Liver (tissue), 9 donors: ENCODE results near the gene PLCL1. TPM values are rescaled to one million over a fixed set of nuclear protein-coding genes. Genes with fewer than 3 reads are reported as not detected.

Experiments used
- DNase-seq: peaks from one replicate; pipeline ENCODE4 v3.0.0-alpha.2; 2017; ENCODE audit warnings: low spot score
- H3K27ac ChIP-seq, 2 donors: one replicate each; pipeline ENCODE4 v1.7.0; 2013; ENCODE audit warnings: inconsistent platforms in 2 of 2, low read length in 2 of 2, control low read depth in 1 of 2, low read depth in 1 of 2, mild to moderate bottlenecking in 1 of 2
- H3K27me3 ChIP-seq, 4 donors: one replicate each; pipeline versions ENCODE4 v1.6.1 to v1.7.0; 2013; ENCODE audit warnings: low read length in 3 of 4, inconsistent platforms in 1 of 4, mild to moderate bottlenecking in 1 of 4, moderate library complexity in 1 of 4; ENCODE audit not compliant: control insufficient read depth in 4 of 4, insufficient read depth in 4 of 4
- H3K36me3 ChIP-seq, 4 donors: one replicate each; pipeline versions ENCODE4 v1.6.1 to v1.7.0; 2013; ENCODE audit warnings: low read length in 3 of 4, mild to moderate bottlenecking in 3 of 4, low read depth in 1 of 4, moderate library complexity in 1 of 4; ENCODE audit not compliant: control insufficient read depth in 4 of 4, insufficient read depth in 3 of 4
- H3K4me1 ChIP-seq, 4 donors: one replicate each; pipeline versions ENCODE4 v1.6.1 to v1.7.0; 2013; ENCODE audit warnings: low read length in 3 of 4, mild to moderate bottlenecking in 3 of 4, moderate library complexity in 1 of 4; ENCODE audit not compliant: control insufficient read depth in 4 of 4, insufficient read depth in 4 of 4
- H3K4me3 ChIP-seq, 3 donors: one replicate each; pipeline versions ENCODE4 v1.6.1 to v1.7.0; 2013; ENCODE audit warnings: low read length in 3 of 3, control low read depth in 1 of 3, low read depth in 1 of 3, mild to moderate bottlenecking in 1 of 3
- H3K9ac ChIP-seq, 2 donors: one replicate each; pipeline ENCODE4 v1.7.0; 2013; ENCODE audit warnings: low read length in 2 of 2, mild to moderate bottlenecking in 2 of 2, moderate library complexity in 2 of 2, control low read depth in 1 of 2, low read depth in 1 of 2
- H3K9me3 ChIP-seq, 4 donors: one replicate each; pipeline versions ENCODE4 v1.6.1 to v1.7.0; 2013; ENCODE audit warnings: low read length in 3 of 4; ENCODE audit not compliant: control insufficient read depth in 4 of 4
- ATF3 ChIP-seq: IDR thresholded peaks from 2 replicates; pipeline ENCODE4 v1.6.1; 2016; ENCODE audit warnings: antibody characterized with exemption
- CTCF ChIP-seq: fragments of 150-350 bp; IDR thresholded peaks from 2 replicates; pipeline ENCODE4 v1.5.1; 2017; ENCODE audit warnings: improper control_type of control experiment, low read depth, low read length; ENCODE audit not compliant: missing input control
- EGR1 ChIP-seq, 2 donors: IDR thresholded peaks; 2 replicates each; pipeline ENCODE4 v1.6.1; 2016 to 2018; ENCODE audit warnings: antibody characterized with exemption in 2 of 2, low read depth in 2 of 2
- FOXA1 ChIP-seq: IDR thresholded peaks from 2 replicates; pipeline ENCODE4 v1.6.1; 2016; ENCODE audit warnings: antibody characterized with exemption
- FOXA2 ChIP-seq: IDR thresholded peaks from 2 replicates; pipeline ENCODE4 v1.6.1; 2016; ENCODE audit warnings: antibody characterized with exemption
- GABPA ChIP-seq, 2 donors: IDR thresholded peaks in 1 of 2; conservative IDR thresholded peaks in 1 of 2; 2 replicates each; pipeline ENCODE4 v1.6.1; 2016; ENCODE audit warnings: antibody characterized with exemption in 2 of 2, mild to moderate bottlenecking in 1 of 2, moderate library complexity in 1 of 2
- HNF4A ChIP-seq, 2 donors: conservative IDR thresholded peaks; 2 replicates each; pipeline ENCODE4 v1.6.1; 2016; ENCODE audit warnings: antibody characterized with exemption in 2 of 2, mild to moderate bottlenecking in 2 of 2
- HNF4G ChIP-seq: IDR thresholded peaks from 2 replicates; pipeline ENCODE4 v1.6.1; 2016; ENCODE audit warnings: antibody characterized with exemption
- JUND ChIP-seq, 2 donors: IDR thresholded peaks; 2 replicates each; pipeline ENCODE4 v1.6.1; 2016; ENCODE audit warnings: antibody characterized with exemption in 2 of 2
- MAX ChIP-seq: IDR thresholded peaks from 2 replicates; pipeline ENCODE4 v1.6.1; 2016; ENCODE audit warnings: antibody characterized with exemption
- NR2F2 ChIP-seq: IDR thresholded peaks from 2 replicates; pipeline ENCODE4 v1.6.1; 2016; ENCODE audit warnings: antibody characterized with exemption
- RAD21 ChIP-seq, 2 donors: IDR thresholded peaks; 2 replicates each; pipeline ENCODE4 v1.6.1; 2016; ENCODE audit warnings: antibody characterized with exemption in 2 of 2, mild to moderate bottlenecking in 2 of 2
- REST ChIP-seq: IDR thresholded peaks from 2 replicates; pipeline ENCODE4 v1.6.1; 2016; ENCODE audit warnings: antibody characterized with exemption, mild to moderate bottlenecking
- RXRA ChIP-seq, 2 donors: IDR thresholded peaks; 2 replicates each; pipeline ENCODE4 v1.6.1; 2017 to 2018; ENCODE audit warnings: antibody characterized with exemption in 2 of 2, mild to moderate bottlenecking in 1 of 2
- TAF1 ChIP-seq: conservative IDR thresholded peaks from 2 replicates; pipeline ENCODE4 v1.6.1; 2016; ENCODE audit warnings: antibody characterized with exemption, mild to moderate bottlenecking
- ZBTB33 ChIP-seq: IDR thresholded peaks from 2 replicates; pipeline ENCODE4 v1.6.1; 2016; ENCODE audit warnings: antibody characterized with exemption
- WGBS: extraction: QIAGEN DNeasy Blood & Tissue Kit; methylation state at CpG from one replicate; pipeline ENCODE4 v1.1.7; 2013; 5-methylcytosine and 5-hydroxymethylcytosine counted together
- polyA plus RNA-seq, 2 donors: library from polyadenylated mRNA; stranded (reverse) in 1 of 2; unstranded in 1 of 2; fragments of 200-250 nt in 1 of 2; fragments of >200 nt in 1 of 2; fragmentation: Nextera tagmentation in 1 of 2; extraction: Ambion mirVana in 1 of 2; gene quantifications; one replicate each; pipeline versions ENCODE4 v1.2.1 to v1.2.3, GENCODE V29; 2013 to 2015
- total RNA-seq, 2 donors: library from RNA; depleted of rRNA; stranded (reverse); fragments of >200 nt; gene quantifications; one replicate each; pipeline ENCODE4 v1.2.3, GENCODE V29; 2014
- donor health status: healthy.
- donor health status: healthy.
- donor health status: healthy.
- donor health status: healthy.
- donor health status: healthy.

Gene PLCL1
- total and polyA plus RNA-seq, 4 donors, result 0.08 to 0.59 (median 0.31) TPM

GRCh38 chr2:198134293-198134955, 330.0 kb downstream of the PLCL1 start:
- TF ChIP-seq RXRA (IDR thresholded peaks at IDR 0.05), result no peak
- Histone ChIP-seq H3K4me1 (no peaks in the 10 kb centered on the region), H3K27me3 (no peaks in the 10 kb centered on the region), H3K27ac (no peak overlapping the region), H3K9ac (no peak overlapping the region), H3K36me3 (no peaks in the 10 kb centered on the region), H3K4me3 (no peak overlapping the region), H3K9me3 (no peaks in the 10 kb centered on the region)
- WGBS, result 77% methylated on average over 6 of the region's 6 CpGs
- DNase-seq, result no peak

GRCh38 chr2:198135481-198135934, 331.1 kb downstream of the PLCL1 start:
- Histone ChIP-seq H3K4me3 (no peak overlapping the region), H3K9me3 (no peaks in the 10 kb centered on the region), H3K36me3 (no peaks in the 10 kb centered on the region), H3K4me1 (no peaks in the 10 kb centered on the region), H3K27me3 (no peaks in the 10 kb centered on the region), H3K27ac (no peak overlapping the region), H3K9ac (no peak overlapping the region)
- WGBS, result 72% methylated on average over 2 of the region's 2 CpGs
- DNase-seq, result no peak
- TF ChIP-seq HNF4G (no peak), JUND (IDR thresholded peaks at IDR 0.05) (no peak), GABPA (IDR thresholded peaks at IDR 0.05 in 1 of 2, conservative IDR thresholded peaks at IDR 0.05 in 1 of 2) (no peak), MAX (no peak), REST (no peak), TAF1 (no peak), CTCF (no peak), EGR1 (IDR thresholded peaks at IDR 0.05; ENCODE audit: low read depth in 2 of 2) (no peak), RXRA (IDR thresholded peaks at IDR 0.05) (no peak), ATF3 (no peak), NR2F2 (no peak), RAD21 (IDR thresholded peaks at IDR 0.05) (no peak), HNF4A (conservative IDR thresholded peaks at IDR 0.05) (no peak), FOXA2 (no peak), ZBTB33 (no peak), FOXA1 (no peak)
